GF-D8 (cell line): ENCODE measurements around the gene IL12RB2.

Experiments
- DNase-seq: peaks from one replicate; lab custom pipeline; 2025; lab: John Stamatoyannopoulos, UW

The IL12RB2 gene

GRCh38 chr1:67312615-67313014, 4.9 kb downstream of the IL12RB2 start:
- no peak for DNase-seq

GRCh38 chr1:67313934-67314671, 6.4 kb downstream of the IL12RB2 start:
- no peak for DNase-seq

- DNase-seq: no peak
Observed at GRCh38 chr1:67314696-67315095, 7.0 kb downstream of the IL12RB2 start.

- DNase-seq: no peak
Observed at GRCh38 chr1:67316180-67316902, 8.7 kb downstream of the IL12RB2 start.

- no peak for DNase-seq
Observed at GRCh38 chr1:67316918-67317317, 9.2 kb downstream of the IL12RB2 start.

- no peak for DNase-seq
Observed at GRCh38 chr1:67317803-67318202, 10.1 kb downstream of the IL12RB2 start.

- no peak for DNase-seq
Observed at GRCh38 chr1:67322442-67322841, 14.8 kb downstream of the IL12RB2 start.

- no peak for DNase-seq
Observed at GRCh38 chr1:67323087-67323486, 15.4 kb downstream of the IL12RB2 start.

- DNase-seq: no peak
Observed at GRCh38 chr1:67324068-67324467, 16.4 kb downstream of the IL12RB2 start.

GRCh38 chr1:67327864-67328466, 20.3 kb downstream of the IL12RB2 start:
- DNase-seq: no peak

GRCh38 chr1:67332653-67333529, 25.2 kb downstream of the IL12RB2 start:
- no peak for DNase-seq

GRCh38 chr1:67333603-67334002, 25.9 kb downstream of the IL12RB2 start:
- DNase-seq: no peak

GRCh38 chr1:67335411-67335810, 27.7 kb downstream of the IL12RB2 start:
- no peak for DNase-seq

- no peak for DNase-seq
Observed at GRCh38 chr1:67336157-67336556, 28.5 kb downstream of the IL12RB2 start.

- DNase-seq: no peak
Observed at GRCh38 chr1:67336783-67337182, 29.1 kb downstream of the IL12RB2 start.

GRCh38 chr1:67338642-67339041, 31.0 kb downstream of the IL12RB2 start:
- DNase-seq: no peak

- no peak for DNase-seq
Observed at GRCh38 chr1:67339623-67340343, 32.1 kb downstream of the IL12RB2 start.

GRCh38 chr1:67342076-67342890, 34.6 kb downstream of the IL12RB2 start:
- DNase-seq: no peak

- no peak for DNase-seq
Observed at GRCh38 chr1:67345556-67345955, 37.9 kb downstream of the IL12RB2 start.

GRCh38 chr1:67346982-67347381, 39.3 kb downstream of the IL12RB2 start:
- no peak for DNase-seq
